Lower leg skin (tissue), 4 donors: ENCODE results near the gene SOS1. TPM values are rescaled to one million over a fixed set of nuclear protein-coding genes. Genes with fewer than 3 reads are reported as not detected.

Source experiments
- DNase-seq, 2 donors: peaks; one replicate each; pipeline ENCODE4 v3.0.0-alpha.2; 2019; ENCODE audit warnings: low spot score in 2 of 2
- H3K4me3 ChIP-seq: fragments of 200-600 bp; sonication (generic); 2 replicates; pipeline ENCODE4 v1.5.1; 2017; ENCODE audit warnings: mild to moderate bottlenecking, low read depth; ENCODE audit not compliant: poor library complexity, severe bottlenecking
- POLR2A ChIP-seq, 2 donors: fragments of 450-650 bp; IDR thresholded peaks; one replicate each; pipeline ENCODE4 v1.6.1; 2016 to 2017; ENCODE audit warnings: antibody characterized with exemption in 2 of 2, mild to moderate bottlenecking in 1 of 2, moderate library complexity in 1 of 2
- WGBS, 2 donors: methylation state at CpG; one replicate each; pipeline ENCODE4 v1.1.5; 2018; 5-methylcytosine and 5-hydroxymethylcytosine counted together
- intact Hi-C: fragments of 100-400 bp; cut with DNase I; formaldehyde crosslinking; loops from one replicate; pipeline ENCODE4 v1.15.0; 2023; ENCODE audit warnings: low total_unique reads
- total RNA-seq, 4 donors: library from RNA; depleted of rRNA; stranded (reverse); fragments of >200 nt; gene quantifications; one replicate each; pipeline ENCODE4 v1.1.0, GENCODE V29; 2016
- TF ChIP-seq, protein P1 (sequence below), 3 donors: fragments of 450-650 bp; IDR thresholded peaks; one replicate each; pipeline ENCODE4 v1.5.1; 2016; ENCODE audit warnings: antibody characterized with exemption in 3 of 3, mild to moderate bottlenecking in 3 of 3, moderate library complexity in 2 of 3

The SOS1 gene
- total RNA-seq, 4 donors from 2014 or later: 18.9 to 25.0 (median 19.3) TPM

DNA sequence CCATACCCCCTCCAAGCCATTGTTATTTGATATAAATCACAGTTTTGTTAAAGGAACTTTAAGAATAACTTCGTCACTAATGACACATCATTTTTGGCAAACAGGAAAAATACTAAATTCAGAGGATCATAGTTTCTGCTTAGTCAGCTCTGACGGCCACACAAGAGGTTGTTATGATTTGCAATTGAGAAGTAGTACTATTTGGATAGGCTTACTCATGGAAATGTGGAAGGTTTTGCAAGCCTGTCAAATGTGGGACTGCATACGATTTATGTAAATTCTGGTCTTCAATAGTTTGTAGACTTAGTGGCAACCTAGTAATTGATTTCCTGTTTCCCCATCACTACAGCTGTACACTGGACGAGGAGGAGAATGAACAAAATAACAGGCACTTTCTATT lies 123.1 kb downstream of the SOS1 start:
- DNase-seq: peak in 1 of 2 donors; percentile 28
- intact Hi-C loops: no loop called here
- 43 to 47% methylated on average over 4 of the region's 4 CpGs for WGBS, 2 donors
- no peak for TF ChIP-seq POLR2A (IDR thresholded peaks at IDR 0.05)
- TF ChIP-seq, protein P1, sequence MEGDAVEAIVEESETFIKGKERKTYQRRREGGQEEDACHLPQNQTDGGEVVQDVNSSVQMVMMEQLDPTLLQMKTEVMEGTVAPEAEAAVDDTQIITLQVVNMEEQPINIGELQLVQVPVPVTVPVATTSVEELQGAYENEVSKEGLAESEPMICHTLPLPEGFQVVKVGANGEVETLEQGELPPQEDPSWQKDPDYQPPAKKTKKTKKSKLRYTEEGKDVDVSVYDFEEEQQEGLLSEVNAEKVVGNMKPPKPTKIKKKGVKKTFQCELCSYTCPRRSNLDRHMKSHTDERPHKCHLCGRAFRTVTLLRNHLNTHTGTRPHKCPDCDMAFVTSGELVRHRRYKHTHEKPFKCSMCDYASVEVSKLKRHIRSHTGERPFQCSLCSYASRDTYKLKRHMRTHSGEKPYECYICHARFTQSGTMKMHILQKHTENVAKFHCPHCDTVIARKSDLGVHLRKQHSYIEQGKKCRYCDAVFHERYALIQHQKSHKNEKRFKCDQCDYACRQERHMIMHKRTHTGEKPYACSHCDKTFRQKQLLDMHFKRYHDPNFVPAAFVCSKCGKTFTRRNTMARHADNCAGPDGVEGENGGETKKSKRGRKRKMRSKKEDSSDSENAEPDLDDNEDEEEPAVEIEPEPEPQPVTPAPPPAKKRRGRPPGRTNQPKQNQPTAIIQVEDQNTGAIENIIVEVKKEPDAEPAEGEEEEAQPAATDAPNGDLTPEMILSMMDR (IDR thresholded peaks at IDR 0.05): no peak
- no peak overlapping the region for H3K4me3 ChIP-seq

DNA sequence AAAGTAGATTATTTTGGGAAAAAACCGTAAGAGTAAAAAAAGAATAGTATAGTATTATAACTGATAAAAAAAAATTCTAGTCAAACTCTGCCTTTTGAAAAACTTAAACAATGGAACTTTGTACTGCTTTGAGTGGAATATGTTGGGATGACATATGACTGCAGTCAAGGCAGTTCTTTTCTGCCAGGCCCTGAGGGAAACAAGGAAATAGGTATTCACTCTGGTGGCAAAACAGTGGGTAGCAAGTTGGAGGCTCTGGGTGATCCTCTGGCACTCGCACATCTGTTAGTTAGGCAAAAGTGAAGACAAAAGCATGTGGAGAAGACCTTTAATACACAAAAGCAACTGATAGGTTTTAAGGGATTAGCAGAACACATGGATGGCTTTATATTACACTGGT lies 129.0 kb downstream of the SOS1 start:
- no peak overlapping the region for H3K4me3 ChIP-seq
- intact Hi-C loops: no loop called here
- TF ChIP-seq POLR2A (IDR thresholded peaks at IDR 0.05): no peak
- TF ChIP-seq, protein P1 (IDR thresholded peaks at IDR 0.05): no peak
- no peak for DNase-seq
- 83 to 85% methylated on average over 2 of the region's 2 CpGs for WGBS, 2 donors

DNA sequence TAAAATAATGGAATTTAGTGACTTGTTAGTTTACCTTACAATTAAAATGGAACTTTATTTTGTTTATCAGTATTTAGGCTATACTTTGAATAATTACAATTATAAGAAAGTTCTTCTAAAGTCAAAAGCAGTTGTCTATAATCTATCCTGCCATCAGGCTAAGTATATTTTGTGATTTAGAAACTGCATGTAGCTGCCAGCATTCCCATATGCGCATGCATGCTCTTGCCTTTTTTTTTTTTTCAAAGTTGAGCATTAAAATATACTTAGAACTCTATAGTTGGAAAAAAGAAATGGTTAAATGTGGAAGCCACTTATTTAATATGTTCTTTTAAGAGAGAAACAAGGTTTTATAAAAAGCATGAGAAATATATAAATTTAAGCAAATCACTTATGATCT lies 132.1 kb downstream of the SOS1 start:
- TF ChIP-seq, protein P1 (IDR thresholded peaks at IDR 0.05): no peak
- TF ChIP-seq POLR2A (IDR thresholded peaks at IDR 0.05): no peak
- intact Hi-C loops: no loop called here
- DNase-seq: no peak
- WGBS, 2 donors: 84 to 100% methylated on average over 1 of the region's 1 CpG
- no peak overlapping the region for H3K4me3 ChIP-seq

DNA sequence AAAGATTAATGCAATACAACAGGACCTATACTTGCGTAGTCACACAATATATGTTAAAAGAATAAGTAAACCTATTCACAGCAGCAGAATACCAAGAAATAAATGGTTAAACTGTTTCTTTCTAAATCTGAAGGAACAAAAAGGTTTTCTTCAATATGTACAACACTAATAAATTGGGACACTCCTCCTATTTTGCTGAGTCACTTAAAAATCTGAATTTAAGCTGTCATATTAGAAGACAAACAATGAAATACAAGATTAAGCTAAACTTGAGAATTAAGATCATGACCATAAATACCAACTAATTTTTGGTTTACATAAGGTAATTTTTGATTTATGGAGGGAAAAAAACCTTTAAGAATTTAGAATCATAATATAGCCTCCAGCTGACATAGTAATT lies 138.4 kb downstream of the SOS1 start:
- intact Hi-C loops: no loop called here

DNA sequence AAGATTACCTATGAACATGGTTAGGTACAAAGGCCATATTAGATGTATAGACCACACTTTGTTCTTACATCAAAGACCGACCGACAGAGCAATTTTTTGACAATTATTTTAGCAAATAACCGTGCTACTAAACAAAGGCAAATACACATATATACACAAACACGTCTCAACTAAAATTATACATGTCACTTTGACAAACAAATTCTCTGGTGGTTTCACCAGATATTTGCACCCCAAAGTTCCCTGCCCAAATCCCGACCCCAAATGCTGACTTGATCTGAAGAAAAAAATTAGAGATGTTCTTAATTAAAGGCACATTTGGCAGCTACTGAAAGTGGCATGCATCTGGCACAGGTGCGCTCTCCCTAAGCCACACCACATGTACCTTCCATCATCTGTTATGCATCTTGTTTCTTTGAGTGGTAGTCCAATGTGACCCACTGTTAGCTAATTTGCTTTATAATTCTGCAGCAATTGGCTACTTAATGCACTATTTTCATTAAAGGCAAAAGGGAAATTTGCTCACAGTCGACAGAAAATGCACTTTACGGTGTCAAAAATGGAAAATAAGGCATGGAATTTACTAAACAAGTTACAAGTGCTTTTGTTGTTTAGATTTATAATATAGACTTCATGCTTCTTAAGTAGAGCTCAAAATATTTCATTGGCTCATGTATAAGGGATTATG lies 139.0 kb downstream of the SOS1 start:
- 93 to 94% methylated on average over 8 of the region's 8 CpGs for WGBS, 2 donors
- H3K4me3 ChIP-seq: no peak overlapping the region
- no peak for TF ChIP-seq POLR2A (IDR thresholded peaks at IDR 0.05)
- TF ChIP-seq, protein P1 (IDR thresholded peaks at IDR 0.05): no peak
- no peak for DNase-seq
- intact Hi-C loops: no loop called here

More for the DNA sequence above, 138.4 kb downstream of the SOS1 start:
- TF ChIP-seq POLR2A (IDR thresholded peaks at IDR 0.05): no peak
- TF ChIP-seq, protein P1 (IDR thresholded peaks at IDR 0.05): no peak
- no peak for DNase-seq
- no peak overlapping the region for H3K4me3 ChIP-seq
- 100% methylated on average over 1 of the region's 1 CpG for WGBS, 2 donors
